ENCODE measurements around the gene CCDC17.

- TF ChIP-seq CTCF (IDR thresholded peaks at IDR 0.05; ENCODE audit: insufficient read depth, low read depth, low read length) = no peak
- TF ChIP-seq EZH2 (IDR thresholded peaks at IDR 0.05; ENCODE audit: insufficient read depth, low read length) = no peak
Measured at GRCh38 chr1:45644661-45645060, 20.8 kb upstream of the CCDC17 start.

All from astrocyte (in vitro differentiated cells and primary cell).